Measurements from ENCODE around the gene SYNDIG1.

SYNDIG1 gene

GRCh38 chr20:24699321-24700165, 230.1 kb downstream of the SYNDIG1 start:
- peak in 1 of 2 experiments; percentile 47 for DNase-seq

DNA sequence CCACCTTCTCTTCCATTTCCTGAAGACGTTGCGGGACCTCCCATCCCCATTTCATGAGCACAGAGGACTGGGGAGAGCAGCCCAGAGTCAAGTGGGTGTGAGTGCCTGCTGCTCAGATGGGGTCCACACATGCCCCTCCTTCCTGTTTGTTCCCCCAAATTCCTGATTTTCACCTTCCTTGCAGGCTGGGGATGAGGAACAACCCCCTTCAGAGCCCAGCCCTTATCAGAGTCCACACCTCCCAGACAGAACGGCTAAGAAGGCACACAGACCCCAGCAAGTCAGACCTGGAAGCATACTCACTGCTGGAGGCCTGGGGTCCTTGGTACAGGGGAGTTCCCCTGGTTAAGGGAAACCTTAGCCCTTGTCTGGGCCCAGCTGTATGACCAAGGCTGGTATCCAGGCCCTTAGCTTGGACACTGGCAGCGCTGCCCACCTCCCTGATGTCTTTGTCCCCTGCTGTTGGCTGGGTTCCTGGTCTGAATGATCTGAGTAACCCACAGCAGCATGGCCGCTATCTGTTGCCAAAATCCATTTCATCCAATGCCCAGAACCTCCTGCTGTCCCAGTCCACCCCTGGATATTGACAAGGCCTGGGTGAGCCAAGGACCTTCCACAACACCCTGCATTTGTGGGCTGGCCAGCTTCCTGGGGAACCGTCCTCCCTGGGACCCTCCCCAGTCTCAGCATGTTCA, 230.9 kb downstream of the SYNDIG1 start:
- DNase-seq: no peak

DNA sequence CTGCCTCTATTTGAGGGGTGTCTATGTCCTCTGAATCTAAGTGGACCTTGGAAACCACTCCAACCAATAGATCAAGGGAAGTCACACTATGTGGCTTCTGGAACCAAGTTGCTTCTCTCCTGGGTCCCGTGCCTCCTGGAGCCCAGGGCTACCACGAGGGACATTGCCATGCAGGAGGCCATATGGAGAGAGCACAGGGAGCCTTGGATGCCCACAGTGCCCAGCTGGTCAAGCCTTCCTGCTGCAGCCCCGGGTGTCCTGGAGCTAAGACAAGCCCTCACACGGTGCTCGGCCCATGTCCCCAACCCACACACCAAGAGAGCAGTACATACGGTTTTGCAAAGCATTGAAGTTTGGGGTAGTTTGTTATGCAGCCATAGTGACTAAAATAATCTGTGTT, 231.6 kb downstream of the SYNDIG1 start:
- no peak for DNase-seq

- DNase-seq: peak in 1 of 2 experiments; percentile 47
Observed at GRCh38 chr20:24701668-24702067, 232.2 kb downstream of the SYNDIG1 start.

DNA sequence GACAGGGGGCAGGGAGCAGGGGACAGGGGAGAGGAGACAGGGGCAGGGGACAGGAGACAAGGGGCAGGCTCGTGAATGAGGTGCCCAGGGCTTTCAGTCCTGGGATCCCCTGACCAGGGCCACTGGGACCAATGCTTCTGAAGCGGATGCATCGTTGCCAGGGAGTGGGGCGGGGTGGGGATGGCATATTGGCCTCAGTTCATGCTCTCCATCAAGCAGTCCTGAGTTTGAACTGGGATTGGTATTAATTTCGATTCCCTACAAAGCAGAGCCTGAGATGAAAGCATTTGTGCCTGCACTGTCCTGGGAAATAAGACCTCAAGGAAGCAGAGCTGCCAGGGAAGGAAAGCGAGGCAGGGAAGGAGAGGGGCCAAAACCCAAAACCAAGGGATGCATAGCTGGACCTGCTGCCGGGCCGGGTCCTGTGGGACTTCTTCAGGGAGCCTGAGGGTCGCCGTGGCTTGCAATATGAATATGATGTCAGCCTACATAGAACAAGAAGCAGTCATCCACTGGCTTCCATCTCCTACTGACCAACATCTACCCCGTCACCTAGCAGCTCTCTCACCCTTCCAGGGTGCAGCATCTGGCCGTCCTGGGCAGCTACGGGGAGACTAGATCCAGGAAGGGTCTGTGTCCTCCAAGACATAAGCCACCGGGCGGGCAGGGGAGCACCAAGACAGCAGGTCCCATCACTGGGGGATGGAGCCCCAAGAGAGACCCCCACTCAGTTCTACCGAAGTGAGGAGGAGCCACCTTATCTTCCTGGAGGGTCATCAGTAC, 233.3 kb downstream of the SYNDIG1 start:
- no peak for DNase-seq

- DNase-seq: no peak
Observed at GRCh38 chr20:24703284-24703610, 233.8 kb downstream of the SYNDIG1 start.

DNA sequence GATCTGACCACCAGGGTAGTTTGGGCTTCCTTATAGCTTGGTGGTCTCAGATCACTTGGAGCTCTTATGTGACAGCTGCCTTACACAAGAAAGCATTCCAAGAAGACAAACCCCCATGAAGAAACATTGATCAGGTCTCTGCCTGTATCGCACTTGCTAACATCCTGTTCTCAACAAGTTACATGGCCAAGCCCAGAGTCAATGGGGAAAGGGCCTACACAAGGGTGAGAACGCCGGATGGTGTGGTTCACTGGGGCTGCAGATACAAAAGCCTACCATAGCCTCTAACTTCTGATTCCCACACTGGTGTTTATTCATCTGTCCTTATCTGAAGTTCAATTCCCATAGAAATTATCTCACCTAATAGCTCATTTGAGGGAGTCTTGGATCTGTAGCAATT, 235.5 kb downstream of the SYNDIG1 start:
- DNase-seq: no peak

DNA sequence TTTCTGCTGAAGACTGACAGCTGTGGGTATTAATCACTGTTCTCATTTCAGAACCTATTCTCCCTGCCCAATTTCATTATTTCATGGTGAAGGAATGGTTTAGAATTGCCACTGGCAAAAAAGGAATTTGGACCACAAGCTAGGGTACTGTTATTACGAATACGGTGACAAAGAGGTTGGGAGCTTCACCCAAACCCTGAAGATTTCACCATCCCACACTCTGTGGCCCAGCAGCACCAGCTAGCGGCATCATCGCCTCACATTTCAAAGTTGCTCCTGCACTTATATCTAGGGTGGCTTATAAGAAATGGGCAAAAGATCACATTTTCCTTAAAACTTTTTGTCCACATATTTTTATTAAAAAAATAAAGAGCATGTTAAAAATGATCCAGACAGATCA, 236.1 kb downstream of the SYNDIG1 start:
- DNase-seq: no peak

- peak in 1 of 2 experiments; percentile 81 for DNase-seq
Observed at GRCh38 chr20:24708411-24709295, 239.2 kb downstream of the SYNDIG1 start.
